Skeletal muscle tissue (tissue), 4 donors: ENCODE measurements around the gene RNASE11. TPM values are rescaled to one million over a fixed set of nuclear protein-coding genes. Genes with fewer than 3 reads are reported as not detected.

Experiments used
- H3K27ac ChIP-seq: one replicate; pipeline ENCODE4 v1.7.0; 2013; ENCODE audit warnings: mild to moderate bottlenecking, low read depth, low read length, inconsistent platforms
- H3K27me3 ChIP-seq, 3 donors: one replicate each; pipeline ENCODE4 v1.7.0; 2013; ENCODE audit warnings: low read length in 3 of 3; ENCODE audit not compliant: control insufficient read depth in 3 of 3, insufficient read depth in 3 of 3
- H3K36me3 ChIP-seq, 3 donors: one replicate each; pipeline ENCODE4 v1.7.0; 2013; ENCODE audit warnings: low read length in 3 of 3; ENCODE audit not compliant: control insufficient read depth in 3 of 3, insufficient read depth in 3 of 3
- H3K4me1 ChIP-seq, 3 donors: one replicate each; pipeline ENCODE4 v1.7.0; 2013; ENCODE audit warnings: low read length in 3 of 3, mild to moderate bottlenecking in 3 of 3; ENCODE audit not compliant: control insufficient read depth in 3 of 3, insufficient read depth in 3 of 3
- H3K4me3 ChIP-seq, 3 donors: one replicate each; pipeline ENCODE4 v1.7.0; 2013; ENCODE audit warnings: low read length in 3 of 3
- H3K9ac ChIP-seq, 3 donors: one replicate each; pipeline ENCODE4 v1.7.0; 2013; ENCODE audit warnings: low read length in 3 of 3, mild to moderate bottlenecking in 3 of 3, moderate library complexity in 2 of 3, low read depth in 1 of 3
- H3K9me3 ChIP-seq, 3 donors: one replicate each; pipeline ENCODE4 v1.7.0; 2013; ENCODE audit warnings: low read length in 3 of 3; ENCODE audit not compliant: control insufficient read depth in 3 of 3
- total RNA-seq: library from RNA; depleted of rRNA; stranded (reverse); fragments of >200 nt; gene quantifications from one replicate; pipeline ENCODE4 v1.2.3, GENCODE V29; 2014
- donor health status: Osteomylitis.

Gene RNASE11
- total RNA-seq = not detected

DNA sequence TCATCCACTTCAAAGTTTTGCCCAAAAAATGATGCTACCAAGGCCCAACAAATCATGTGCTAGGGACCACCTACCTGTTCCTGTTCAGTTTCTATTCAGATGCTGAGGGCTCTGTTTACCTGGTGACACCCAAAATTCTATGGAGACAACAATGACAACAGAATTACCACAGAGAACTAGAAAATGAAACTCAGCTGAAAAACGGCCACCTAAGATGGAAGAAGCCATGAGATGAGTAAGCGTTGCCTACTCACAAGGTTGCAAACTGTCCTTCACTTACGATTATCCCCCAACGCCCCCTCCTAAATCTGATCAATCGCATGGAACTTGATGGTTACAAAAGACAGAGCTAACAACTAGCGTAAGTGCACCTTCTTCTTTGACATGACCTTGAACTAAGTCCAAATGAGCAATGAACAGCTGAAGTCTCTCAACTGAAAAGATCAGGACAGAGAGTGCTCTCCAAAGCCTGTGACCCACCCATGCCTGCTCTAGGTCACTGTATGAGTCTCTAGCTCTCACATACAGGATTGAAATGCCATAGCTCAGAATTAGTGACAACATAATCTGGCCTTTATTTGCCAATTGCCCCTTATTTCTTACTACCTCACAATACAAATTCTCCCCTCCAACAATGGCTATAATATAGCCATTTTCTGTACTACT is at the start of gene RNASE11:
RNASE11 (minus strand) TSS at position 513 of the 666 bp plus-strand sequence.
- no peaks in the 10 kb centered on the region for H3K36me3 ChIP-seq
- no peak within 1 kb of the TSS for H3K9ac ChIP-seq
- H3K4me3 ChIP-seq = no peak within 1 kb of the TSS
- peaks cover 0 to 6% (median 5%) of the 10 kb centered on the region in 3 donors for H3K27me3 ChIP-seq
- no peaks in the 10 kb centered on the region for H3K4me1 ChIP-seq
- no peak within 1 kb of the TSS for H3K27ac ChIP-seq
- no peaks in the 10 kb centered on the region for H3K9me3 ChIP-seq

DNA sequence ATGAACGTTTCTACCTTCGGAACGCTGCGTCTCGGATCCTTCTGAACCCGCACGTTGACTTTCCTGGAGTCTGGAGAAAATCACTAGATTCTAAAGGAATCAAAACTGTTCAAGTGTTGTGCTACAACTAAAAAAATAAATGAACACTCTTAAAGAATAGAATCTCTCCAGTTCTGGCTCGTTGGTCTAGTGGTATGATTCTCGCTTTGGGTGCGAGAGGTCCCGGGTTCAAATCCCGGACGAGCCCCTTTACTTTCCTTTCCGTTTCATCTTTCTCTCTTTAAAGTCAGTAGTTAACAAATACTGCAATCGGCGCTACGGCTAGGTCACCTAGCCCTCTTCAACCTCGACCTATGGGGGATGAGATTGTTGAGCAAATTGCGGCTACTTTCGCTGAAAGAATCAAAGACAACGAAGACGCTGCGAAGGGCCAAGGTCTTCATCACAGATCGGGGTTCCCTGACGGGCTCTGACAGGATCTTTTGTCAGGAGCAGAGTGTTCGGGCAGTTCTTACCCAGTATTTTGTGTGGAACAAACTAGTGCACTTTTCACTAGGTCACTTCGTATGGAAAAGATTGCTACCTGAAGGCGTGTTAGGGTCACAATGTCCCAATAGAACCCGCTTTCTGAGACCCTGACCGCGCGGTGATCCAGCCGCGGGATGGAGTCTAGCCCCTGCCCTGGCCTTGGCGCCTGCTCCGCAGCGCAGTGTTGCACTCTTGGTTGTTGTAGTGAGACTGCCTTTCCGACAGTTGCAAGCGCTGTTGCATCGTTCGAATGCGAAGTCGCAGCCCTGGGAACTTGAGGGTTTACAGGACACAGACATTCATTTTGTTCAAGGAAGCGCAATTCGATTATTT is 45.3 kb upstream of the RNASE11 start:
- Histone ChIP-seq H3K4me3 (peak overlapping the region; percentile 44 to 60 (median 50)), H3K27ac (no peak overlapping the region), H3K36me3 (no peaks in the 10 kb centered on the region), H3K4me1 (peaks cover 11 to 27% (median 22%) of the 10 kb centered on the region in 3 donors), H3K27me3 (peaks cover 0 to 48% (median 36%) of the 10 kb centered on the region in 3 donors), H3K9me3 (no peaks in the 10 kb centered on the region), H3K9ac (no peak overlapping the region)

DNA sequence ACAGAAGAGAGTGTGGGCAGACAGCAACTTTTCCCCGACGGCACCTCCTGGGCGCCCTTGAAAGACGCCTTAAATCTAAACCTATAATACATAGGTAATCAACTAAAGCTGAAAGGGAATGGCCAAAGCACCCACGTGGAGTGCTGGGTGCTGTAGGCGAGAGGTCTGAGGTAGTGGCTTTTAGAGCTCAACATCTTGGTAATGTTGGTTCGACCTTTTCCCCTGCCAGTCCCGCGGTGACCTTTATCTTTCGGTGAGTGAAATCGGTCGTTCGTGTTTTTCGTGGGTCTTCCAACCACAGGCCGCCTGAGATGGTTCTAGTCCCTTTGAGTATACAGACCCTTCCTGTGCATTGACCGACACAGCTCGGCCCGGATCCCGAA is 44.6 kb upstream of the RNASE11 start:
- H3K4me1 ChIP-seq = peaks cover 11 to 27% (median 22%) of the 10 kb centered on the region in 3 donors
- no peak overlapping the region for H3K27ac ChIP-seq
- H3K9ac ChIP-seq = no peak overlapping the region
- H3K9me3 ChIP-seq = no peaks in the 10 kb centered on the region
- H3K36me3 ChIP-seq = no peaks in the 10 kb centered on the region
- peaks cover 0 to 48% (median 42%) of the 10 kb centered on the region in 3 donors for H3K27me3 ChIP-seq
- H3K4me3 ChIP-seq = peak overlapping the region; percentile 44 to 60 (median 50)

DNA sequence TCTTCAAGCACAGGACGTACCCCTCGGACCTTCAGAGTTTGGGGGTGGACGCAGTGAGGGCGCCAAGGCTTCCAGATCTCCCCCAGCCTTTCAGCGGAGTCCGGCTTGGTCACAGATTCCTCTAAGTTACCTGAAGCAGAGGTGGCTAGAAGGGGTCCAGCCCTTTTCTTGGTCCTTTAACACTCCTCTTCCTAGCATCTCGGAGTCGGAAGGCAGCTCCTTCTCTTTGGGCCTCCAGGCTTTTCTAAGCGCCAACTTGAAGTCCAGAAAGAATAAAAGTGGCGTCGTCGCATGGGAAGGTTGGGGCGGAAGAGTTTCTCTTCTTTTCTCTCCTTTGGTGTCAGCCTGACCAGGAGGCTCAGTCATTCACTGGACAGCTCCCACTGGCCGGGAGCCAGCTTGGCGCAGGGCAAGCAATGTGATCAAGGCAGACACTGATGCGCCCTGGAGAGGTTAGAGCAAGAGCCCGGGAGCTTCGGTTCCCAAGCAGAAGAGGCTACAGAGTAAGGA is 44.1 kb upstream of the RNASE11 start:
- peak overlapping the region in 2 of 3 donors; percentile 41 to 60 for H3K4me3 ChIP-seq
- H3K27me3 ChIP-seq = peaks cover 0 to 50% (median 42%) of the 10 kb centered on the region in 3 donors

DNA sequence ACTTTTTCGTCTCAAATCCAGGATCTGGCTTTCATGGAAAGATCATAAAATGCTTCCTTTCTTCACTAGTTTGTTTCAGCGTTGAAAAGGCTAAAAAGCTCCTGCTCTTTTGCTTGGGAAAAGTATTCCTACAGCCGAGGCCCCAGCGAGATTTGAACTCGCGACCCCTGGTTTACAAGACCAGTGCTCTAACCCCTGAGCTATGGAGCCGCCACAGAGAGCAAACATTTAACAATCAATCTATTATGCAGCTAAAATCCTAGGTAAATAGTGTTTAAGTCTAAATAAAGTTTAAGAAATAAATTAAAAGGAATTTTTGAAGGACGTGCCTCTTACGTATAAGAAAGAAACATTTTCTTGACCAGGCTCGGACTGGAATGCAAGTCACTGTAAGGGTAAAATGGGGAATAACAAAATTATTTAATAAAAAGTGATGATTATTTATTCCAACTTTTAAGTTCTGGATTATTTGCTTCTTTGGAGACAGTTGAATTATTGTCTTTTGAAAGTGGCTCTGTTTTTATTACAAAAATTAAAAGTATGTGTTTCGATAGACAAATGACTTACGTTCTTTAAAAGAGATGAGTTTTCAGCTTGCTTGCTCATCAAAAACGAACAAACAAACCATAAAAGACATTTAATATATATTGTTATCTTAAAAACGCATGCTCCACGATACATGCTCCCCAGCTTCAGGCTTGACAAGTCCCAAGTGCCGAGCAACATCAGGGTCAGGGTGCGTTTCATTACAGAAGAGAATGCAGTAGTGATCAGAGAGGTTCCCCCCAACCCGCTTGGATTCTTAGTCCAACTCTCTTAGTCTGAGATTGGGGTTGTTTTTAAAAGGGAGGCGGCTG is 43.5 kb upstream of the RNASE11 start:
- H3K9ac ChIP-seq = no peak overlapping the region
- peak overlapping the region in 2 of 3 donors; percentile 41 to 60 for H3K4me3 ChIP-seq
- H3K27ac ChIP-seq = no peak overlapping the region
- H3K36me3 ChIP-seq = no peaks in the 10 kb centered on the region
- H3K27me3 ChIP-seq = peaks cover 0 to 56% (median 41%) of the 10 kb centered on the region in 3 donors
- H3K9me3 ChIP-seq = no peaks in the 10 kb centered on the region
- peaks cover 11 to 32% (median 27%) of the 10 kb centered on the region in 3 donors for H3K4me1 ChIP-seq

More for the DNA sequence above, 44.1 kb upstream of the RNASE11 start:
- no peak overlapping the region for H3K9ac ChIP-seq
- no peak overlapping the region for H3K27ac ChIP-seq
- peaks cover 11 to 27% (median 22%) of the 10 kb centered on the region in 3 donors for H3K4me1 ChIP-seq
- H3K9me3 ChIP-seq = no peaks in the 10 kb centered on the region
- no peaks in the 10 kb centered on the region for H3K36me3 ChIP-seq

DNA sequence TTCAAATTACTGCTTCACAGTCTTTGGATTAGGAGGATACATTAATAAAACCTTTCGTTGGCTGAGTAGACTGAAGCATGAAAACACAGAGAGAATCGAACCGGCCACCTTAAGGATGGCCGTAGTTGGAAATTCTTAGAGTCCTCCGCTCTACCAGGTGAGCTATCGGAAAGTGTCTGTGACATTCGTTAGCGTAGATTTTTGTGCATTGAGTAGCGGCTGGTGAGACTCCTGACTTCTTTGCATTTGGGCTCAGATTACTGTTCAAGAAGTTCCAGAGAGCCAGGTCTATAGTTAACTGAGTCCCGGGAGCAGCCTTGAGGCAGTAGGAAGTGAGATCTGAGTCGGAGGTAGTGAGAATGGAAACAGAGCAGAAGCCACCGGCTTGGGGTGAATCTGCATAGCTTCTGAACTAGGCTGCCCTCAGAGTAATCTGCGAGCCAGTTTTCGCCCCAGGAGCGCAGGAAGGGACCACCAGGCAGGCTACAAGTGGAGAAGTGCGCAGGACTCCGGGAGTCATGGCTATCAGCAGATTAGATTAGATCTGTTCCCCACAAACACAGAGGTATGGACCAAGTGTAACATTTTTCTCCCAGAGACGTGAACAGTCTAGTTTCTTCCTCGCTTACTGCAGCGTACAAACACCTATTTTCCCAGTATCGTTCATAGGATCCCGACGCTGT is 42.7 kb upstream of the RNASE11 start:
- Histone ChIP-seq H3K9ac (no peak overlapping the region), H3K4me3 (peak overlapping the region in 1 of 3 donors; percentile 32)

DNA sequence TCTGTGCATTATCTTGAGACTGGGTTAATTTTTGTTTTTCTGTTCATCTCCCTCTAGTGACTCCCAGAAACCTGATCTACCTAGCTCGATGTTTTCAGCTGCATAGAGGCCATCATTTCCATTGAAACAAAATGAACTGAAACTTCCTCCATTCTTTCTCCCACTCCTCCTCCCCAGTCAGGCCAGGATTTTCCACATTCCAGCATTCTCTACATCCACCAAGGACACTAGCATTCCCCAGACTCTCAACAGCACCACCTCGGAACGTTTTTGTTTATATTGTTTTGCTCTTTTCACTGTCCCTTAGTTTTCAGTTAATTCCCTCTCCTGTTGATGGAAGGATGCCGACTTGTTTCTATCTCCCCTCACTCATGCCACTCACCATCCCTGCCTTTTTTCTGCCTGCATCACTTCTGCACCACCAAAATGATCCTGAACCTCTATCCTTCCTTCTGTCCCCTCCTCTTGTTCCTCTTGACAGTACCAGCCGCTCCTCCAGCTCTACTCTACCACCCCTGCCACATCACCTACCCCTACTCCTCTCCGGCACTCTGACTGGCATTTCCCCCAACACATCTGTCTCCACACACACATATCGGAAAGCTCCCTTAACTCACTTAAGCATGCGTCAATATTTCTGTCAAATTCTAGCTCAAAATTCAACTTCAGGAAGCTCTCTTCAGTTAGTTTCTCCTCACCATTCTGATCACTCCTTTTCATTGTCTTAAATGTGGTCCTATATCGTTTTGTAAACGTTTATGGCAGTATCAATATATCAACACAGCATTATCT is 40.5 kb upstream of the RNASE11 start:
- peaks cover 16 to 34% (median 31%) of the 10 kb centered on the region in 3 donors for H3K4me1 ChIP-seq
- H3K27me3 ChIP-seq = peaks cover 0 to 64% (median 44%) of the 10 kb centered on the region in 3 donors

More for the DNA sequence above, 42.7 kb upstream of the RNASE11 start:
- peaks cover 0 to 60% (median 39%) of the 10 kb centered on the region in 3 donors for H3K27me3 ChIP-seq
- no peaks in the 10 kb centered on the region for H3K36me3 ChIP-seq
- H3K27ac ChIP-seq = no peak overlapping the region
- no peaks in the 10 kb centered on the region for H3K9me3 ChIP-seq
- H3K4me1 ChIP-seq = peaks cover 12 to 33% (median 32%) of the 10 kb centered on the region in 3 donors

DNA sequence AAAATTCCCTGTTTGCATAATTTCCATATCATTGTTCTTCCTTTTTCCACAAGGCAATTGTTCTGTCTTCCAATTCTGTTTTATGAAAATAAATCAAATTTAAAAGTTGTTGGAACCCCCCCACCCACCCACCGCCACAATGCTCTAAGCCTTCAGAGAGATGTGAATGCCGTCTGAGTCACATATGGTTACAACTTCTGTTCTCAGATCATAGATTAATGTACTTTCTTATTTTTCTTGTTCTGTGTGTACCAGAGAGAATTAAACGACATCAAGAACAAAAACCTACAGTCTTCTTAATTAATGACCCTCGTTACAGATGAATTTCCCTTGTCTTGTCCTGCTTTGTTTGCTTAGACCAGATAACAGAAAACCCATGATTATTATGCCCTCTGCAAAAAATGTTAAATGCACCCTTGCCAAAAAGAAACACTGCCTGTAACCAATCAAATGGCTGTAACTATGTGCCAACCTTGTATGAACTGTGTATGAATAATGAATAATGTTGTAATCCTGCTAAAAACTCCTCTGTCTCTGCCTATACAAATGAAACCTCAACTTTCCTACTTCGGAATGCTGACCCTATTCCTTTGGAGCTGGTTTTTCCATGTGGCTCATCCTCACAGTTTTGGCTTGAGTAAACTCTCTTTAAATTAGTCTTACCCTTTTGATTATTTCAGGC is 39.7 kb upstream of the RNASE11 start:
- H3K4me3 ChIP-seq = no peak overlapping the region
- no peaks in the 10 kb centered on the region for H3K36me3 ChIP-seq
- H3K4me1 ChIP-seq = peaks cover 11 to 32% (median 28%) of the 10 kb centered on the region in 3 donors
- H3K27me3 ChIP-seq = peaks cover 0 to 64% (median 44%) of the 10 kb centered on the region in 3 donors
- H3K9me3 ChIP-seq = no peaks in the 10 kb centered on the region
- no peak overlapping the region for H3K27ac ChIP-seq
- no peak overlapping the region for H3K9ac ChIP-seq

More for the DNA sequence above, 40.5 kb upstream of the RNASE11 start:
- no peak overlapping the region for H3K4me3 ChIP-seq
- H3K36me3 ChIP-seq = no peaks in the 10 kb centered on the region
- H3K9me3 ChIP-seq = no peaks in the 10 kb centered on the region
- no peak overlapping the region for H3K9ac ChIP-seq
- no peak overlapping the region for H3K27ac ChIP-seq
